ENCODE measurements around the gene PSMC6. TPM values are rescaled to one million over a fixed set of nuclear protein-coding genes. Genes with fewer than 3 reads are reported as not detected.

PSMC6 gene
- total and polyA plus RNA-seq, 2 experiments from 2014 or later, result 143 to 176 TPM

DNA sequence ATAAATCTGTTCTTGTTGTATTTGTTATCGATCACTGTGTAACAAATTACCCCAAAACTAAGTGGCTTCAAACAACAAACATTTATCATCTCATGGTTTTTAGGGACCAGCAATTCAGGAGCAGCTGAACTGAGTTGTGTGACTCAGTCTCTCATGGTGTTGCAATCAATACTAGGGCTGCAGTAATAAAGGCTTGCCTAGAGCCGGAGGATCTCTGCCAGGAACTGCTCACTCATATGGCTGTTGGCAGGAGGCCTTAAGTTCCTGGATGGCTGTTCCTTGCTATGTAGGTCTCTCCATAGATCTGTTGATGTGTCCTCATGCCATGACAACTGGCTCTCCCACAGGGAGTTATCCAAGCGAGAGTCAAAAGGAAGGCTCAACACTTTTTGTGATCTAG, 3.8 kb upstream of the PSMC6 start:
- Histone ChIP-seq H3F3A (replicated peaks; ENCODE audit: low read depth) (0 out of 2 replicates have a peak, but pooled peaks cover 4% of the 10 kb centered on the region), H3K9me2 (ENCODE audit: insufficient read depth) (no peaks in the 10 kb centered on the region), H3K4me3 (no peak overlapping the region), H3K27ac (ENCODE audit: low read depth) (no peak overlapping the region), H2AFZ (peak overlapping the region; percentile 6; the same call in 1 of the 2 replicates), H3K79me2 (replicated peaks; ENCODE audit: insufficient read depth) (peaks cover 12% of the 10 kb centered on the region), H3K27me3 (ENCODE audit: insufficient read depth) (no peaks in the 10 kb centered on the region), H3K36me3 (ENCODE audit: insufficient read depth) (no peaks in the 10 kb centered on the region), H3K4me2 (no peak overlapping the region), H4K20me1 (replicated peaks; ENCODE audit: insufficient read depth) (no peaks in the 10 kb centered on the region), H3K4me1 (ENCODE audit: insufficient read depth) (peaks cover 10% of the 10 kb centered on the region)
- Mint-ChIP-seq H3K27me3 (ENCODE audit: insufficient read depth, low read depth, poor library complexity) (peaks cover 10% of the 10 kb centered on the region), H3K9me3 (no peaks in the 10 kb centered on the region; the same call in 2 of the 3 replicates), H3K27ac (no peak overlapping the region), H3K4me1 (peaks cover 11% of the 10 kb centered on the region), H3K36me3 (ENCODE audit: low read depth) (peaks cover 9% of the 10 kb centered on the region), H3K4me3 (no peak overlapping the region)
- no peak for DNase-seq (ENCODE audit: low spot score)
- ATAC-seq, result no peak
- TF ChIP-seq NANOG (IDR thresholded peaks at IDR 0.05; ENCODE audit: borderline replicate concordance) (no peak), CREB1 (CRISPR knock-in tag; IDR thresholded peaks at IDR 0.05; ENCODE audit: low read depth) (no peak)
- TF ChIP-seq, protein P1, sequence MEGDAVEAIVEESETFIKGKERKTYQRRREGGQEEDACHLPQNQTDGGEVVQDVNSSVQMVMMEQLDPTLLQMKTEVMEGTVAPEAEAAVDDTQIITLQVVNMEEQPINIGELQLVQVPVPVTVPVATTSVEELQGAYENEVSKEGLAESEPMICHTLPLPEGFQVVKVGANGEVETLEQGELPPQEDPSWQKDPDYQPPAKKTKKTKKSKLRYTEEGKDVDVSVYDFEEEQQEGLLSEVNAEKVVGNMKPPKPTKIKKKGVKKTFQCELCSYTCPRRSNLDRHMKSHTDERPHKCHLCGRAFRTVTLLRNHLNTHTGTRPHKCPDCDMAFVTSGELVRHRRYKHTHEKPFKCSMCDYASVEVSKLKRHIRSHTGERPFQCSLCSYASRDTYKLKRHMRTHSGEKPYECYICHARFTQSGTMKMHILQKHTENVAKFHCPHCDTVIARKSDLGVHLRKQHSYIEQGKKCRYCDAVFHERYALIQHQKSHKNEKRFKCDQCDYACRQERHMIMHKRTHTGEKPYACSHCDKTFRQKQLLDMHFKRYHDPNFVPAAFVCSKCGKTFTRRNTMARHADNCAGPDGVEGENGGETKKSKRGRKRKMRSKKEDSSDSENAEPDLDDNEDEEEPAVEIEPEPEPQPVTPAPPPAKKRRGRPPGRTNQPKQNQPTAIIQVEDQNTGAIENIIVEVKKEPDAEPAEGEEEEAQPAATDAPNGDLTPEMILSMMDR (conservative IDR thresholded peaks at IDR 0.05; ENCODE audit: low read depth in 2 of 2), result no peak

DNA sequence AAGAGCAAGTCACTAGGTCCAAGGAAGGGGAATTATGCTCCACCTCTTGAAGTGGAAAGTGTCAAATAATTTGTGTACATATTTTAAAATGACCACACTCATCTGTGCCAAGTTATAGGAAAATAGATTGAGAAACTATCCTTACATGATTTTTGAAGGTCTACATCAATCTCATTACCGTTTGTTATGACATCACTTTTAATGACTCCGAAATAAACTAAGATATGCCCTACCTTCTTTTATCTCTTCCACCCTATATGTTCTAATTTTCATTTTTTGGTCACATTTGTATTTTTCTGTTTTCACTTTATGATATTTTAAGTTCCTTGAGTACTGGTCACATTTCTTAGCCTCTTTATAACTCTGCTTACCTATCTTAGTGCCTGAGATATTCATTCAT, 3.3 kb upstream of the PSMC6 start:
- H3K4me1 Mint-ChIP-seq, result peaks cover 15% of the 10 kb centered on the region
- no peaks in the 10 kb centered on the region for H4K20me1 ChIP-seq (replicated peaks; ENCODE audit: insufficient read depth)
- peak overlapping the region; percentile 6; the same call in 1 of the 2 replicates for H2AFZ ChIP-seq
- no peak overlapping the region for H3K4me3 Mint-ChIP-seq
- peaks cover 10% of the 10 kb centered on the region for H3K27me3 Mint-ChIP-seq (ENCODE audit: insufficient read depth, low read depth, poor library complexity)
- H3K27ac ChIP-seq (ENCODE audit: low read depth), result no peak overlapping the region
- peaks cover 13% of the 10 kb centered on the region for H3K36me3 Mint-ChIP-seq (ENCODE audit: low read depth)
- H3K79me2 ChIP-seq (replicated peaks; ENCODE audit: insufficient read depth), result peaks cover 16% of the 10 kb centered on the region
- no peak for DNase-seq (ENCODE audit: low spot score)
- H3K4me2 ChIP-seq, result no peak overlapping the region
- no peak overlapping the region for H3K4me3 ChIP-seq
- H3K36me3 ChIP-seq (ENCODE audit: insufficient read depth), result peaks cover 1% of the 10 kb centered on the region; the same call in 1 of the 2 replicates
- peaks cover 10% of the 10 kb centered on the region for H3K4me1 ChIP-seq (ENCODE audit: insufficient read depth)
- no peaks in the 10 kb centered on the region for H3K9me2 ChIP-seq (ENCODE audit: insufficient read depth)
- ATAC-seq, result no peak
- H3K27me3 ChIP-seq (ENCODE audit: insufficient read depth), result no peaks in the 10 kb centered on the region
- no peak overlapping the region for H3K27ac Mint-ChIP-seq
- H3F3A ChIP-seq (replicated peaks; ENCODE audit: low read depth), result 0 out of 2 replicates have a peak, but pooled peaks cover 4% of the 10 kb centered on the region
- H3K9me3 Mint-ChIP-seq, result no peaks in the 10 kb centered on the region; the same call in 2 of the 3 replicates
- TF ChIP-seq EZH2 (IDR thresholded peaks at IDR 0.05; ENCODE audit: low read depth, unreplicated experiment) (no peak), NANOG (IDR thresholded peaks at IDR 0.05; ENCODE audit: borderline replicate concordance) (no peak), STAT1 (IDR thresholded peaks at IDR 0.05; ENCODE audit: unreplicated experiment) (no peak), ZNF114 (CRISPR knock-in tag; IDR thresholded peaks at IDR 0.05) (no peak), ZNF331 (CRISPR knock-in tag; IDR thresholded peaks at IDR 0.05; ENCODE audit: low read depth) (no peak), JUNB (IDR thresholded peaks at IDR 0.05; ENCODE audit: unreplicated experiment) (no peak), CREB1 (CRISPR knock-in tag; IDR thresholded peaks at IDR 0.05; ENCODE audit: low read depth) (no peak), POLR2AphosphoS5 (IDR thresholded peaks at IDR 0.05; ENCODE audit: low read depth) (no peak)
- TF ChIP-seq, protein P2, sequence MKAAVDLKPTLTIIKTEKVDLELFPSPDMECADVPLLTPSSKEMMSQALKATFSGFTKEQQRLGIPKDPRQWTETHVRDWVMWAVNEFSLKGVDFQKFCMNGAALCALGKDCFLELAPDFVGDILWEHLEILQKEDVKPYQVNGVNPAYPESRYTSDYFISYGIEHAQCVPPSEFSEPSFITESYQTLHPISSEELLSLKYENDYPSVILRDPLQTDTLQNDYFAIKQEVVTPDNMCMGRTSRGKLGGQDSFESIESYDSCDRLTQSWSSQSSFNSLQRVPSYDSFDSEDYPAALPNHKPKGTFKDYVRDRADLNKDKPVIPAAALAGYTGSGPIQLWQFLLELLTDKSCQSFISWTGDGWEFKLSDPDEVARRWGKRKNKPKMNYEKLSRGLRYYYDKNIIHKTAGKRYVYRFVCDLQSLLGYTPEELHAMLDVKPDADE (IDR thresholded peaks at IDR 0.05), result no peak
- TF ChIP-seq, protein P3, sequence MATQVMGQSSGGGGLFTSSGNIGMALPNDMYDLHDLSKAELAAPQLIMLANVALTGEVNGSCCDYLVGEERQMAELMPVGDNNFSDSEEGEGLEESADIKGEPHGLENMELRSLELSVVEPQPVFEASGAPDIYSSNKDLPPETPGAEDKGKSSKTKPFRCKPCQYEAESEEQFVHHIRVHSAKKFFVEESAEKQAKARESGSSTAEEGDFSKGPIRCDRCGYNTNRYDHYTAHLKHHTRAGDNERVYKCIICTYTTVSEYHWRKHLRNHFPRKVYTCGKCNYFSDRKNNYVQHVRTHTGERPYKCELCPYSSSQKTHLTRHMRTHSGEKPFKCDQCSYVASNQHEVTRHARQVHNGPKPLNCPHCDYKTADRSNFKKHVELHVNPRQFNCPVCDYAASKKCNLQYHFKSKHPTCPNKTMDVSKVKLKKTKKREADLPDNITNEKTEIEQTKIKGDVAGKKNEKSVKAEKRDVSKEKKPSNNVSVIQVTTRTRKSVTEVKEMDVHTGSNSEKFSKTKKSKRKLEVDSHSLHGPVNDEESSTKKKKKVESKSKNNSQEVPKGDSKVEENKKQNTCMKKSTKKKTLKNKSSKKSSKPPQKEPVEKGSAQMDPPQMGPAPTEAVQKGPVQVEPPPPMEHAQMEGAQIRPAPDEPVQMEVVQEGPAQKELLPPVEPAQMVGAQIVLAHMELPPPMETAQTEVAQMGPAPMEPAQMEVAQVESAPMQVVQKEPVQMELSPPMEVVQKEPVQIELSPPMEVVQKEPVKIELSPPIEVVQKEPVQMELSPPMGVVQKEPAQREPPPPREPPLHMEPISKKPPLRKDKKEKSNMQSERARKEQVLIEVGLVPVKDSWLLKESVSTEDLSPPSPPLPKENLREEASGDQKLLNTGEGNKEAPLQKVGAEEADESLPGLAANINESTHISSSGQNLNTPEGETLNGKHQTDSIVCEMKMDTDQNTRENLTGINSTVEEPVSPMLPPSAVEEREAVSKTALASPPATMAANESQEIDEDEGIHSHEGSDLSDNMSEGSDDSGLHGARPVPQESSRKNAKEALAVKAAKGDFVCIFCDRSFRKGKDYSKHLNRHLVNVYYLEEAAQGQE (IDR thresholded peaks at IDR 0.05; ENCODE audit: unreplicated experiment), result no peak
- TF ChIP-seq, protein P1 (conservative IDR thresholded peaks at IDR 0.05; ENCODE audit: low read depth in 2 of 2), result no peak
